GM19238 (cell line): ENCODE results near the gene OR6C2.
"Not testable (repeated sequence)": the region's sequence is repeated elsewhere in the genome, so short reads cannot be mapped to it uniquely, and the experiment has no call there.

Experiments used
- DNase-seq: peaks from one replicate; pipeline ENCODE4 v3.0.0; 2011; ENCODE audit warnings: low spot score; ENCODE audit not compliant: insufficient read length

Gene OR6C2

GRCh38 chr12:55443776-55444175 is at the start of gene OR6C2:
Gene OR6C2 (plus strand): TSS chr12:55444076. CDS start chr12:55452214, 8,138 bp downstream.
- DNase-seq, result no peak

- no peak for DNase-seq
These were observed 47.5 kb upstream of the OR6C2 start for GRCh38 chr12:55396326-55396725.

- DNase-seq, result no peak
These were observed 43.6 kb upstream of the OR6C2 start, which contains the start of gene OR6C65 for GRCh38 chr12:55400229-55400628. Gene OR6C65 (plus strand): TSS chr12:55400529. CDS start chr12:55400529, 0 bp downstream.

- no peak for DNase-seq
These were observed 36.0 kb upstream of the OR6C2 start for GRCh38 chr12:55407866-55408265.

GRCh38 chr12:55409133-55409532 is 34.7 kb upstream of the OR6C2 start:
- DNase-seq, result not testable (repeated sequence)

- DNase-seq, result not testable (repeated sequence)
These were observed 31.7 kb upstream of the OR6C2 start for GRCh38 chr12:55412138-55412537.

GRCh38 chr12:55413498-55414388 is 30.1 kb upstream of the OR6C2 start:
- DNase-seq, result not testable (repeated sequence)

- DNase-seq, result not testable (repeated sequence)
These were observed 29.5 kb upstream of the OR6C2 start for GRCh38 chr12:55414396-55414823.

GRCh38 chr12:55414889-55415288 is 29.0 kb upstream of the OR6C2 start:
- not testable (repeated sequence) for DNase-seq

- DNase-seq, result no peak
These were observed 26.9 kb upstream of the OR6C2 start for GRCh38 chr12:55416961-55417360.

- DNase-seq, result no peak
These were observed 23.4 kb upstream of the OR6C2 start for GRCh38 chr12:55420307-55420962.

- no peak for DNase-seq
These were observed 17.9 kb upstream of the OR6C2 start, which contains the start of gene OR6C76 for GRCh38 chr12:55425954-55426353. Gene OR6C76 (plus strand): TSS chr12:55426254. CDS start chr12:55426254, 0 bp downstream.

GRCh38 chr12:55428331-55429243 is 15.3 kb upstream of the OR6C2 start:
- no peak for DNase-seq

- not testable (repeated sequence) for DNase-seq
These were observed 2.6 kb upstream of the OR6C2 start for GRCh38 chr12:55441233-55441632.

- DNase-seq, result no peak
These were observed 1.5 kb downstream of the OR6C2 start for GRCh38 chr12:55445357-55445756.

GRCh38 chr12:55446326-55446725 is 2.5 kb downstream of the OR6C2 start:
- no peak for DNase-seq

GRCh38 chr12:55448825-55449224 is 4.9 kb downstream of the OR6C2 start:
- no peak for DNase-seq

GRCh38 chr12:55464926-55465325 is 21.1 kb downstream of the OR6C2 start:
- DNase-seq, result not testable (repeated sequence)

GRCh38 chr12:55467836-55468235 is 24.0 kb downstream of the OR6C2 start:
- DNase-seq, result no peak

GRCh38 chr12:55469291-55469690 is 25.4 kb downstream of the OR6C2 start:
- no peak for DNase-seq
